TTC549 (cell line): ENCODE data around the gene RIT1.

Experiments
- FAIRE-seq: peaks from 2 replicates; lab custom pipeline; 2012; peaks lifted over from hg19 to GRCh38; lab: Jason Lieb, UNC

RIT1 gene

DNA sequence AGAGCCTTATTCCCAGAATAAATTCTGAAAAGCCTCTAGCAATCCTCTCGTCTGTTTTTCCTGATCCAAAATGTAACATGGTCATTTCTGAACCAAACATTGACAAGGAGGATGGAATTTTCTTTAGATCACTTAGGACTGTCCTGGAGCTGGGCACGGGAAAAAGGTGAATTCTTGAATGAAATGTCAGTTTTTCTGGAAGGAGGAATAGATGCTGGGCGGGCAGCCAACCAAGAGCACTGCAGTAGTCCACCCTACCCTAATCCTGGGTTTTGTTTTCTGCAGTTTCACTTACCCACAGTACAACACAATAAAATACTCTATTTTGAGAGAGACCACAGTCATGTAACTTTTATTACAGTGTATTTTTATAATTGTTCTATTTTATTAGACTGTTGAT, 20.9 kb downstream of the RIT1 start:
- FAIRE-seq, result no peak

GRCh38 chr1:155889566-155889965, 21.6 kb downstream of the RIT1 start:
- no peak for FAIRE-seq

GRCh38 chr1:155888481-155888880, 22.7 kb downstream of the RIT1 start:
- FAIRE-seq, result no peak

GRCh38 chr1:155884982-155885381, 26.2 kb downstream of the RIT1 start:
- FAIRE-seq, result no peak

DNA sequence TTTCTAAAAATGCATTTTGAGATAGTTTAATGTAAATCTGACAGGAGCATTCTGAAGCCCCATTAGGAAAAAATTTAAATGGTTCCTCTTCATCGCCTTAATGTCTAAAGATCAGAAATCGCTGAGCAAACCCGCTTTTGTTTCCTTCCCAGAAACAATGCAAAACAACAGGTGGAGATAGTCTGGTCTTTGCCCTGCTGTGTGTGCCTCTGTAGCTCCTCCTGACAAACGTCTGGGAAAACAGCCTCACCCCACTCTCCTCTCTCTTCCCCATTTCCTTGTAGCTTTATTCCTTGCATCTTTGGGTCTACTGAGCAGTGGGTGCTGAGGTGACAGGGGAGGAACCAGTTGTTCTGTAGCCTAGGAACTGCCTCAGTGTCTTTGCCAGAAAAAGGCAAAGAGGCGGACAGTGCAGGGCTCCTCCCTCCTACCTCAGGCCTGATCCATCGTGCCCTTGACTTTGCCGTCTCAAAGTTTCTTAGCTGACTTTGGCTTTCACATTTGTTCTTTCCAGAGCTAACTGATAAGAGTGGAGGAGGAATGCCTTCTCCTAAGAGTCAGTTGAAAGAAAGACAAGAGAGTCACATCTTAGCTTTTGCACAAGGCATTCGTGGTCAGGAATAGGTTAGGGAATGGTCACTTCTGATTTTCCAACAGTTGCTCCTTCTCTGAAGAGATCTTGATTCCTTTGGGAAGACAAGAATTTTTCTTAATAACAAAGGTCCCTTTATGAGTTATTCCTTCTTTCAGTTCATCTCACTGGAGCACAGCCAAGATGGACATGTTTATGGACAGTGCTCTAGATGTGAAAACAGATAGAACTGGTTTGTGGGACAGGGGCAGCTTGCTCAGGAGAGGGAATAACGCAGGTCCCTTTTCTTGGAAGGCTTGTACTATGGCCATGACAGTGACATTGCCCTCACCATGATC, 26.9 kb downstream of the RIT1 start:
- FAIRE-seq, result no peak

GRCh38 chr1:155882766-155883165, 28.4 kb downstream of the RIT1 start:
- FAIRE-seq, result no peak

- no peak for FAIRE-seq
These were observed 28.9 kb downstream of the RIT1 start for GRCh38 chr1:155882235-155882634.

DNA sequence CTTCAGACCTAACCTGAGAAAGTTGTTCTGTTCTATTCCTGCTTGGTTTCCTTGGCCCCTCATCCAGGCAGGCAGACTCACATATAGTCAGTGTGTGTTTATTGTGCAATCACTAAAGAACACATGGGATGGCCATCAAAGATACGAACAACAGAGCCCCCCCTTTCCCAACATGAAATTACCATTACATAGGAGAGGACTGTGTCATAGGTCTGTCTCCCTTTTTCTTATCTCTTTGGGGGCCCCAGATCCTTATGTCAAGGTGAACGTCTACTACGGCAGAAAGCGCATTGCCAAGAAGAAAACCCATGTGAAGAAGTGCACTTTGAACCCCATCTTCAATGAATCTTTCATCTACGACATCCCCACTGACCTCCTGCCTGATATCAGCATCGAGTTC, 30.2 kb downstream of the RIT1 start:
- FAIRE-seq, result no peak

DNA sequence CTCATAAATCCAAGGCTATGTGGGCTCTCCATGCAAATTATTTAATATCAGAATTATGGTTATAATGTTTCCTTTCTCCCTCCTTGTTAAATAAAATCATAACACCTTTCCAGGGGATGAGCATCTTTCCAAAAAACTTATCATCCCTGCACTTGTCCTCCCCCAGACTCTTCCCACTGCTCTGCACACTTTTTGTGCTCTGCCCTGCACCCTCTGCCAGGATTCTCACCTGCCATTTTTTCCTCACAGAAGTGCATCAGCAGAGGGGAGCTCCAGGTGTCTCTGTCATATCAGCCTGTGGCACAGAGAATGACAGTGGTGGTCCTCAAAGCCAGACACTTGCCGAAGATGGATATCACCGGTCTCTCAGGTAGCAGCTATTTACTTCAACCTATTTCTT, 30.9 kb downstream of the RIT1 start:
- FAIRE-seq, result no peak

DNA sequence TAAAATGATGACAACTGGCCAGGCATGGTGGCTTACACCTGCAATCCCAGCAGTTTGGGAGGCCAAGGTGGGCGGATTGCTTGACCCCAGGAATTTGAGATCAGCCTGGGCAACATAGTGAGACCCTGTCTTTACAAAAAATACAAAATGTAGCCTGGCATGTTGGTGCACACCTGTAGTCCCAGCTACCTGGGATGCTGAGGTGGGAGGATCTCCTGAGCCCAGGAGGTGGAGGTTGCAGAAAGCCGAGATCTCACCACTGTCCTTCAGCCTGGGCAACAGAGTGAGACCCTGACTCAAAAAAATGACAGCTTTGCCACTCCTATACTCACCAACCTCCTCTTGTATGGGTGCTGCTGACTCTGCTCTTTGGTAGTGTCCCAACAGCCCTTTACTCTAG, 33.2 kb downstream of the RIT1 start:
- no peak for FAIRE-seq

GRCh38 chr1:155873860-155874259, 37.3 kb downstream of the RIT1 start:
- no peak for FAIRE-seq

DNA sequence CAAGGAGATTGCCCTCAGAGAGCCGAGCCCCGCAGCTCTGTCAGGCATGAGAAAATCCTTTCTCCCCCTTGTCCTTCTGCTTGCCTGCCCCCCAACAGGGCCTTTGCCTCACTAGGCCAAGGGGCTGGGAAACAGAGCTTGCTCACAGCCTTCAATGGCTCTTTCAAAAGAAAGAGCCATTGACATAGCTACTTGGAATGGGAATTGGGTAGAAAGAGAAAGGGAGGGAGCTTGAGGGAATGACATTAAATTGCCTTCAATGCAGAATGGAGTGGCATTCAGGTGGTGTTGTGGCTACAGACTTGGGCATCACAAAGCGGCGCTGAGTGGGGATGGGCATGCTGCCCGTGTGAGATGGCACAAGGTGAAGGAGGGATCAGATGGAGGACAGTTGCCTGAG, 38.6 kb downstream of the RIT1 start:
- FAIRE-seq, result no peak

DNA sequence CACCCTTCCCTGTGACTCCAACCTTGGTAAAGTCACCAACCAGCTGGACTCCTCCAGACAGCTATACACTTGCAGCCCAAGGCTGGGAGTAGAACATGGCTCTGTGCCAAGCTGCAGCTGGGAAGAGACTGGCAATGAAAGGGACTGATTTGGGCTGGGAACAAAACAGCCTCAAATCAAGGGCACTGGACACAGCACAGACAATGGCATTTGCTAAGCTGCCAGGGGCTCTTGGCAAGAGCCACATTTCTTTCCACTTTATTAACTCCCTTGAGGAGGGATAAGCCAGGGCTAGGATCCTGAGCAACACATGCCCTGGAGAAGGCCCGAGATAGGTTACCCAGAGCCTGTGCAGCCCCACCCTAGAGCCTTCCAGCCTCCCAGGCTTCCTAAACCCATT, 39.8 kb downstream of the RIT1 start:
- no peak for FAIRE-seq

- no peak for FAIRE-seq
These were observed 43.4 kb downstream of the RIT1 start for GRCh38 chr1:155867766-155868165.

GRCh38 chr1:155864393-155864792, 46.8 kb downstream of the RIT1 start:
- FAIRE-seq, result no peak

DNA sequence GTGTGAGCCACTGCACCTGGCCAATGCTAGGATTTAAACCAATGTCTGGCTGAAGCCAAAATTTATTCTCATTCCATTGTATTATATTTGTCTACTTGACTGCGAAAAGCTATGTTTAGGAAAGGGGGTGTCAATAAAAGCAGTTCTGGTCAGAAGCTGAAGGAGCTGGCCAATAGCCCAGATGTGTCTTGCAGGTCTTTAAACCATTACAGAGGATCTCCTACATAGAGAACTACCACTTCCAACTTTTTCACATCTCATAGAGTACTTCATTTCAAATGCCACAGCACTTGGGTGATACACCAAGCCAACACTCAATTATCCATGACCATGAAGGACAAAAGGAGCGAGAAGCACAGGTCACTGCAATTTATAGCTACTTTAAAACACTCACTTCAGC, 49.3 kb downstream of the RIT1 start:
- FAIRE-seq, result no peak

GRCh38 chr1:155860970-155861510, 50.1 kb downstream of the RIT1 start:
- FAIRE-seq, result no peak

DNA sequence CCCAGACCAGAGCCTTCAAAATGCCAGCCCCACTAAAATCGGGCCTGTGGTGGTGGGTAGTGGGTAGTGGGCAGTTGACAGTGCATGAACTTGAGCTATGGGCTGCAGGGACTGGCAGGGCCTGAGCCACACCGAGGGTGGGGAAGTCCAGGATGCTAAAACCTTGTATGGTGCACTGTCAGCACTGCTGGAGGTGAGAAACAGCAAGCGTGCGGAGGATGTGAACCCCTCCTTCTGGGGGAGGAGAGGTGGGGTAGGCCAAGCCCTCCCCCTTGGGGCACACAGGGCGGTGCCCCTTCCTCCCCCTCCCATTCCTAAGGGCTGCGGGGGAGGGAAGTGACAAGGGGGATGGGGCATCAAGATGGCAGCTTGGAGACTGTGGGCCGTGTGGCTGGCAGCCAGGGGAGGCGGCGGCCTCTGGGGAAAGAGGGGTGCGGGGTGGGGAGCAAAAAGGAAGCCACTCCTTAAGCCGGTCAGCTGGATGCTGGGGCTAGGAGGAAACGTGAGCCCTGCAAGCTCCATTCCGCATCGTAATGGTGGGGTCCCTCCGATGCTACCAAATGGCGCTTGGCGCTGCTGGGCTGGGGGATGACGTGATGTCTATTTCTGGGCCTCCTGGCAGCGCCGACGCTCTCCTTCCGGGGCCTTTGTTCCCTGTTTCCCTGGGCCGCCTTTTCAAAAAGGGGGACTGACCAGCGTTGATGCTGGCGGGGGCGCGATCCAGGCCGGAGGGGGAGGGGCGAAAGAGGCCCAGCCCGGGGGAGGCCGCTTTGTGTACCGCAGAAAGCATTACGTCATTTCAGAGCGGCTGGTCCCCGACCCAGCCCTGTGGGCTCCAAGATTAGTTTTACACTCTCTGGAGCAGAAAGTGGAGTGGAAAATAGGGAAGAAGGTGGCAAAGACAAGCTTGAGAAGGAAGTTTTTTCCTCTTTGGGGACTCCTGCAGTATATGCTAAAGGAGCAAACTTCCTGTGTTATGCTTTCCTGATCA, 51.0 kb downstream of the RIT1 start:
- no peak for FAIRE-seq

GRCh38 chr1:155859234-155859829, 51.8 kb downstream of the RIT1 start, which contains the start of gene SYT11:
Gene SYT11, plus strand, starts transcription at chr1:155859567. Its CDS starts 195 bp downstream, at chr1:155859762.
- peak; percentile 99 for FAIRE-seq

GRCh38 chr1:155858800-155859233, 52.3 kb downstream of the RIT1 start:
- FAIRE-seq, result no peak

DNA sequence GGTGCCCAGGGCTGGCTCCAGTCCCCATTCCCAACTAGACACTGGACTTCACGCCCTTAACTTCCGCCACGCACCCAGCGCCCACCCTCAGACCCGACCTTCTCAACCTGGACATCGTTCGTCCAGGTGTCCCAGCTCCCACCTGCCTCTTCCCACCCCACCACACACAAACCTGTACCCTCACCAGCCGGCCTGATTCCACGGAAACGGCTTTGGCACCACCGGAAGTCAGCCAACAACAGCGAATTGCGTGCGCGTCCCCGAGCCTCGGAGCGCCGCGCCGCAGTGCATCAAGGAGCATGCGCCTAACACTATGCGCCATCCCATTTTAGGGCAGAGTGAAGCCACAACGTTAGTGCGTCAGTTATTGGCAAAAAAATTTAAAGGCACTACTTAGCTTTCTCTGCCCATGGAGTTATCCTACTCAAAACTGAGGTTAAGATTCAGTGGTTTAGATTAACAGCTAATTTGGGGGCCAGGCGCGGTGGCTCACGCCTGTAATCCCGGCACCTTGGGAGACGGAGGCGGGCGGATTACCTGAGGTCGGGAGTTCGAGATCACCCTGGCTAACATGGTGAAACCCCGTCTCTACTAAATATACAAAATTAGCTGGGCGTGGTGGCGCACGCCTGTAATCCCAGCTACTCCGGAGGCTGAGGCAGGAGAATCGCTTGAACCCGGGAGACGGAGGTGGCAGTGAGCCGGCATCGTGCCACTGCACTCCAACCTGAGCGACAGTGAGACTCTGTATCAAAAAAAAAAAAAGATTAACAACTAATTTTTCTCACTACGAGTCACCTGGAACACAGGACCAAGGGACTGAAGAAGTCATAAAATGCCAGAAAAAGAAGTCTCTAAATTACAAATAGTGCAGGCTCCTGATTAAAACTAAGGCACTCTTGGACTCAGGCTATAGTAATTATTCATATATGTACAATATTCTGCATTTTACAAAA, 53.9 kb downstream of the RIT1 start, which contains the start of gene GON4L:
Gene GON4L (minus strand): TSS at position 240 of the 956 bp plus-strand sequence. CDS start 3,434 bp downstream, outside the sequence.
- FAIRE-seq, result peak; percentile 96
